ENCODE results near the gene TMEM107. TPM values are rescaled to one million over a fixed set of nuclear protein-coding genes. Genes with fewer than 3 reads are reported as not detected.

TMEM107 gene
- total RNA-seq, 1 donor = 8.3 TPM

GRCh38 chr17:8153031-8153451 lies 23.1 kb downstream of the TMEM107 start:
- peak overlapping the region; percentile 92 for H3K4me2 ChIP-seq (ENCODE audit: insufficient read depth, low read length)
- peaks cover 53% of the 10 kb centered on the region for H3K4me1 ChIP-seq (ENCODE audit: insufficient read depth, low read length)
- H3K4me3 ChIP-seq (ENCODE audit: insufficient read depth, low read length) = peak overlapping the region; percentile 79

GRCh38 chr17:8152112-8152775 lies 23.9 kb downstream of the TMEM107 start, which contains the start of gene PER1:
Gene PER1 (minus strand): TSS chr17:8152404. CDS start chr17:8150706, 1,698 bp downstream.
- no peaks in the 10 kb centered on the region for H3K9me3 ChIP-seq (ENCODE audit: low read depth, low read length)
- TF ChIP-seq CTCF (IDR thresholded peaks at IDR 0.05; ENCODE audit: extremely low read depth, low read depth, low read length) = no peak
- H3K4me3 ChIP-seq (ENCODE audit: insufficient read depth, low read length) = peak within 1 kb of the TSS; percentile 79
- no peak within 1 kb of the TSS for H2AFZ ChIP-seq (ENCODE audit: low read length)
- DNase-seq (ENCODE audit: insufficient read length, low spot score, missing footprints) = peak; percentile 99
- H3K27me3 ChIP-seq (ENCODE audit: insufficient read depth, low read length) = no peaks in the 10 kb centered on the region
- H3K36me3 ChIP-seq (ENCODE audit: insufficient read depth, low read length) = peaks cover 33% of the 10 kb centered on the region
- H3K4me2 ChIP-seq (ENCODE audit: insufficient read depth, low read length) = peak within 1 kb of the TSS; percentile 92
- peaks cover 27% of the 10 kb centered on the region for H4K20me1 ChIP-seq (ENCODE audit: insufficient read depth, low read length)
- H3K27ac ChIP-seq (ENCODE audit: low read depth, low read length) = peak within 1 kb of the TSS; percentile 100
- H3K79me2 ChIP-seq (ENCODE audit: insufficient read depth, low read length) = peaks cover 34% of the 10 kb centered on the region
- peaks cover 53% of the 10 kb centered on the region for H3K4me1 ChIP-seq (ENCODE audit: insufficient read depth, low read length)

More at GRCh38 chr17:8153031-8153451, 23.1 kb downstream of the TMEM107 start:
- DNase-seq (ENCODE audit: insufficient read length, low spot score, missing footprints) = no peak
- Histone ChIP-seq H3K27me3 (ENCODE audit: insufficient read depth, low read length) (no peaks in the 10 kb centered on the region), H3K27ac (ENCODE audit: low read depth, low read length) (peak overlapping the region; percentile 100), H4K20me1 (ENCODE audit: insufficient read depth, low read length) (peaks cover 24% of the 10 kb centered on the region), H3K36me3 (ENCODE audit: insufficient read depth, low read length) (peaks cover 25% of the 10 kb centered on the region), H3K9me3 (ENCODE audit: low read depth, low read length) (no peaks in the 10 kb centered on the region), H3K79me2 (ENCODE audit: insufficient read depth, low read length) (peaks cover 34% of the 10 kb centered on the region), H2AFZ (ENCODE audit: low read length) (no peak overlapping the region)
- no peak for TF ChIP-seq CTCF (IDR thresholded peaks at IDR 0.05; ENCODE audit: extremely low read depth, low read depth, low read length)

- peak; percentile 93 for DNase-seq (ENCODE audit: insufficient read length, low spot score, missing footprints)
Observed at GRCh38 chr17:8151641-8152111, 24.5 kb downstream of the TMEM107 start.

More at GRCh38 chr17:8151641-8152111, 24.5 kb downstream of the TMEM107 start:
- Histone ChIP-seq H3K4me2 (ENCODE audit: insufficient read depth, low read length) (peak overlapping the region; percentile 92), H2AFZ (ENCODE audit: low read length) (no peak overlapping the region), H3K79me2 (ENCODE audit: insufficient read depth, low read length) (peaks cover 34% of the 10 kb centered on the region), H3K4me3 (ENCODE audit: insufficient read depth, low read length) (peak overlapping the region; percentile 79), H4K20me1 (ENCODE audit: insufficient read depth, low read length) (peaks cover 32% of the 10 kb centered on the region), H3K4me1 (ENCODE audit: insufficient read depth, low read length) (peaks cover 48% of the 10 kb centered on the region), H3K9me3 (ENCODE audit: low read depth, low read length) (no peaks in the 10 kb centered on the region), H3K27me3 (ENCODE audit: insufficient read depth, low read length) (no peaks in the 10 kb centered on the region), H3K27ac (ENCODE audit: low read depth, low read length) (peak overlapping the region; percentile 100), H3K36me3 (ENCODE audit: insufficient read depth, low read length) (peaks cover 39% of the 10 kb centered on the region)
- no peak for TF ChIP-seq CTCF (IDR thresholded peaks at IDR 0.05; ENCODE audit: extremely low read depth, low read depth, low read length)

All from osteoblast (primary cell).